ENCODE results near the gene RNU1-2.
"Not testable (repeated sequence)": the region's sequence is repeated elsewhere in the genome, so short reads cannot be mapped to it uniquely, and the experiment has no call there.

Gene RNU1-2

DNA sequence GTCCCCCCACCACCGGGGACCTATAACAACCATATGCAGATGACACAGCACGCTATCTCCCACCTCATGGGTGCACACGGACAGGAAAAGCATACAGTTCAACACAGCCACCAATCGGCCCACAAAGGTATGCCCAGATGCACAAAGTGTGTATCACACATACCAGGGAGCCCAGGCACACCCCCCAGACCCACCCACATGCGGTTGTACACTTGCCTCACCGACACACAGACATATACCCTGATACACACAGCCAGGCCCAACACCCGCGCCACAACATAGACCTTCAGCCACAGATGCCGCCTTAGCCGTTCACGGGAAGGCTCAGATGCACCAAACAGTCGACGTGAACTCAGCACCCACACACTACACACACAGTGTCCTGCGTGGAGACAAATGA is 31.5 kb downstream of the RNU1-2 start:
- DNase-seq (ENCODE audit: low read depth) = no peak

DNA sequence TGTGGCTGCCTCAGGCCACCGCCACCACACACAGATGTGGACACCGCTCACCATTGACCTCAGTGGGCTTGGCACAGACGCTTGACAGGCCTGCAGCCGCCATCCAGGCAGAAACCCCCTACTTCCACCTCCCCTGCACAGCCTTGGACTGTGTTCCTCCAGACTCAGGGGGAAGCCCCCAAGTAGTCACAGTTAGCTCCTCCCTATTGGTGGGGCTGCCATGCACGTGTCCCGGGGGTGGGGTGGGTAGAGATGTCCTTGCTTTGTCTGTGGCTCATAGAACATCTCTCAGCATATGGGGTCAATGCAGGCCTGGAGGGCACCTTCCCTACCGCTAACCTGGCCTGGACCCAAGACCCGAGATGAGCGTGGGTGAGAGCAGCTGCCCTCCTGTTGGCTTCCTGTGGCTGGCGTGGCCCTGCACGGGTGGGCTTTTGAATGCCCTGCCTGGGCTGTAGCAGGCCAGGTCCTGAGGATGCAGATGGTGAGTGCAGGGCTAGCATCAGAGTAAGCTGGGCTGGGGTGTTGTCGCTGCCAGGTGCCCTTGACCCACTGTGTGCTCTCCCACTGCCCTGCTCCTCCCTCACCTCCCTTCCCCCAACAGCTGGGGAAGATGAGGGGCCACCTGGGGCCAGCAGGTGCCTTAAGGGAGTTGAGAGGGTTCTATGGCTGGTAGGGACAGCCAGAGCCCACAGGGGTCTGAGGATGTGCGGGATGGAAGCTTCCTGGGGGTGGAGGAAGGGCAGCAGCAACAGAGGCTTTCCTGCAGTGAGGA is 32.1 kb downstream of the RNU1-2 start:
- DNase-seq (ENCODE audit: low read depth) = no peak

DNA sequence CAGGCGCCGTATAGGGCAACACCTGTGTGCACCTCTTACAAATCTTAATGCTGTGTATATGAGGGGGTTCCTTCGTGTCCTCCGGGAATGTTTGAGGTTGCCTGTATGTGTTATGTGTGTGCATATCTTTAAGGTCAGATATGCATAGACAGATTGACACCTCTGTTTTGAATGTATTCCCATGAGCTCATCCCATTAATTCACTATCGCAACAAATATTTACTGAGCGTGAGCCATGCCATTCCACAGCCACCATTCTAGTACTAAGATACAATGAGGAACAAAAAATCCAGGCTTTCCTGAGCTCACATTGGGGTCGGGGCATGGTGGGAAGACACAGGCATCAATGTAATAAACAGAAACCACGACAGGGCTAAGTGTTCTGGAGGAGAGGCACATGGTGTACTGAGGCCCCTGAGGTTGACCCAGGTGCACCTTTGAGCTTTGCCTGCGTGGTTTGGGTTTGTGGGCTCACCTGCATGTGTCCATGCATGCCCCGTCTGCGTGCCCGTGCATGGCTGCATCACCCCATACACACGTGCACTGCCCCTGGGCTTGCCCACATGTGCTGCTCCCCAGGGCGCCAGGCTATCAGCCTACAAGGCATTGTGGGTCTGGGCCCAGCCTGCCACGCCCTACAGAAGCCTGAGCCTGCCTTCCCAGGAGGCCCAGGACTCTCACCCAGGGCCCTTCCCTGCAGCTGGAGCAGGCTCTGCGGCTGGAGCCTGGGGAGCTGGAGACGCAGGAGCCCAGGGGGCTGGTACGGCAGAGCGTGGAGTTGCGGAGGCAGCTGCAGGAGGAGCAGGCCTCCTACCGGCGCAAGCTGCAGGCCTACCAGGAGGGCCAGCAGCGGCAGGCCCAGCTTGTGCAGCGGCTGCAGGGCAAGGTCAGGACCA is 33.6 kb downstream of the RNU1-2 start:
- DNase-seq (ENCODE audit: low read depth) = not testable (repeated sequence)

DNA sequence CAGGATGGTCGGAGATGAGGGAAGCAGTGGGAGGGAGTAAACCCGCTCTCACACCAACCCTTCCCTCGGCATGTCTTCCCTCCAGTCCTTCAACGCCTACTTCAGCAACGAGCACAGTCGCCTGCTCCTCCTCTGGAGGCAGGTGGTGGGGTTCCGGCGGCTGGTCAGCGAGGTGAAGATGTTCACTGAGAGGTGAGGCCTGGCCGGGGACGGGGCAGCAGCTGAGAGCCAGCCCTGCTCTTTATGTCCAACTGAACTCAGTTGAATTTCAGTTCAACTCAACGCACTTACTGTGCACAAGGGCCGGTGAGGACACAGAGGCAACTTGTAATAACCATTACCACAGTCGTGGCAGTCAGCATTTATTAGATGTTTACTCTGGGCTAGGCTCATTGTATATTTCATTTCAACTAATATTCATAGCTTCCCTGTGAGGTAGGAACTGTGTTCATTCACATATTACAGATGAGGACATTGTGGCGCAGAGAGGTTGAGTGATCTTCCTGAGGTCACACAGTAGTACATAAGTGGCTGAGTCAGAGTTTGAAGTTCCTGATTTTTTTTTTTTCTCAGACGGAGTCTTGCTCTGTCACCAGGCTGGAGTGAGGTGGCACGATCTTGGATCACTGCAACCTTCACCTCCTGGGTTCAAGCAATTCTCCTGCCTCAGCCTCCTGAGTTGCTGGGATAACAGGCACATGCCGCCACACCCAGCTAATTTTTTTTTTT is 35.6 kb downstream of the RNU1-2 start:
- DNase-seq (ENCODE audit: low read depth) = not testable (repeated sequence)

DNA sequence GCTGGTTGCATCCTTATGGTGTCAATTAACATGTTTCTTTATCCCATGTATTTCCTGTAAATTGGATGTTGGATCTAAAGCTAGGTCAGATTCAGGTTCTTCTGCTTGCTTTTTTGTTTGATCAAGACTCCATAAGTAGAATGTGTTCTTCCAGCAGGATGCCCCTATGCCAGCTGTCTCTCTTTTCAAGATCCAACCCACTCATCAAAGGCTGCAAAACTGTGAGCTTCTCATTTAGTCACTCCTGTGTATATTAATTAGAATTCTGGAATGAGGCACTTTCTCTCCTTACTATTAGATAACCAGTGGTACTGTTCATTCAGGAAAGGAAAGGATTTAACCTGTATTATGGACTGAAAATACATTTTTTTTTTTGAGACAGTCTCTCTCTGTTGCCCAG is 38.2 kb downstream of the RNU1-2 start:
- not testable (repeated sequence) for DNase-seq (ENCODE audit: low read depth)

DNA sequence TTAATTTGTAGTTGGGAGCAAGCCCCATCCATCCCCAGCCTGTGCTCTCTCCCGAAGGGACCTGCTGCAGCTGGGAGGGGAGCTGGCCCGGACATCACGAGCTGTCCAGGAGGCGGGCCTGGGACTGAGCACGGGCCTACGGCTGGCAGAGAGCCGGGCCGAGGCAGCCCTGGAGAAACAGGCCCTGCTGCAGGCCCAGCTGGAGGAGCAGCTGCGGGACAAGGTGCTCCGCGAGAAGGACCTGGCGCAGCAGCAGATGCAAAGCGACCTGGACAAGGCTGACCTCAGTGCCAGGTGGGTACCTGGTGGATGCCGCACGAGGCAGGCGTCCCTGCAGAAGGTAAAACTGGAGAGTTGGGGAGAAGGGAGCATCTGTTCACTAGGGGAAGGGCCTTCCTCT is 40.8 kb downstream of the RNU1-2 start:
- not testable (repeated sequence) for DNase-seq (ENCODE audit: low read depth)

DNA sequence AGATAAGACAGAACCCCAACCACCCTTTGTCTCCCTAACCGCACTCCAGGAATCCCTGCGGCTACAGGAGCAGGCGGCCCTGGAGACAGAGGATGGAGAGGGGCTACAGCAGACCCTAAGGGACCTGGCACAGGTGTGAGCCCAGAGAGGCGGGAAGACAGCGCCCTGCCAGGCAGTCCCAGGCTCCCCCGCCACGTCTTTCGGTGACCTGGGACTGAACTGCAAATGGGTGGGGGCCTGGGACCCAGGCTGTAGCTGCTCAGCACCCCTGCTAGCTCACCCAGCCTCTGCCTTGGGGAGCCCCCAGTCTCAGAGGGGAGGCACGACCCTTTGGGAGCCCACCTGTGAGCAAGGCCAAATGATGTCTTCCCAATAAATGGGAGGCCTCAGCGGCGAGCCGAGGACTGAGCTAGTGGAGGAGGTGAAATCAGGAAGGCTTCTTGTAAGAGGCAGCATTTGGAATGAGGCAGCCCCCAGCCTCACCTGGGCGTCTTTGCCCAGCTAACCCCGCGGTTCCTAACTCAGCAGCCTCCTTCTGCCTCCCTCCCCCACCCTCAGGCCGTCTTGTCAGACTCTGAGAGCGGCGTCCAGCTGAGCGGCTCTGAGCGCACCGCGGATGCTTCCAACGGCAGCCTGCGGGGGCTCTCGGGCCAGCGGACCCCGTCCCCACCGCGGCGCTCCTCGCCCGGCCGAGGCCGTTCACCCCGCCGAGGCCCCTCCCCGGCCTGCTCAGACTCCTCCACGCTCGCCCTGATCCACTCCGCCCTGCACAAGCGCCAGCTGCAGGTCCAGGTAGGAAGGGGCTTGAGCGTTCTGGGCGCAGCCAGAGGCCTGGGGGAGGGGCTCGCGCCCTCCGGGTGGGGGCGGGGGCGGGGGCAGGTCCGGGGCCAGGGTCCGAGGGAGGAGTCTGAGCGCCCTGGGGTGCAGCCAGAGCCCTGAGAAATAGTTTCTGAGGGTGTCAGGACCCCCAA is 42.9 kb downstream of the RNU1-2 start:
- no peak for DNase-seq (ENCODE audit: low read depth)

DNA sequence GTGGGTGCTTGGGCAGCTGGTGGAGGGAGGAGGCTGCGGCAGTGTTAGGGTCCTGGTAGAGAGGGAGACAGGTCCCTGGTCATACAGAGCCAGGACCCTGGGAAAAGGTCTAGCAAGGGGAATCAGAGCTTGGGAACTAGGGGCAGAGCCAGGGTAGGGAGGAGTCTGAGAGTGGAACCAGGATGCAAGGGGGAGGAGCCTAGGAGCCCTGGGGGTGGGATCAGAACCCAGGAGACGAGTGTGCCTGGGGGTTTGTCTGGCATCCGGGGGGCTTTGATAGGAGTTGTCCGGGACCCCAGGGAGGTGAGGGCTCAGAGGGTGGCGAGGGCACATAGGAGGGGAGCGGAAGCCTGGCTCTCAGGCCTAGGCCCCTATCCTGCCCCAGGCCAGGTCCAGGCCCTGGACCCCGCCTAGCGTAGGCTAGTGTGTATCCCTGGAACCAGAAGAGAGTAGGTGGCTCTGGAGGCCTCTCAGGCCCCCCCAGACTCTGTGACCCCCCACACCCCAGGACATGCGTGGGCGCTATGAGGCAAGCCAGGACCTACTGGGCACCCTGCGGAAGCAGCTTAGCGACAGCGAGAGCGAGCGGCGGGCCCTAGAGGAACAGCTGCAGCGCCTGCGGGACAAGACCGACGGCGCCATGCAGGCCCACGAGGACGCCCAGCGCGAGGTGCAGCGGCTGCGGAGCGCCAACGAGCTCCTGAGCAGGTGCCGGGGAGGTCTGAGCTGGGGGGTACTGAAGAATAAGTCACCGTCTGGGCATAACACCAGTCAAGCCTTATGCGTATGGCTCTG is 43.8 kb downstream of the RNU1-2 start:
- not testable (repeated sequence) for DNase-seq (ENCODE audit: low read depth)

DNA sequence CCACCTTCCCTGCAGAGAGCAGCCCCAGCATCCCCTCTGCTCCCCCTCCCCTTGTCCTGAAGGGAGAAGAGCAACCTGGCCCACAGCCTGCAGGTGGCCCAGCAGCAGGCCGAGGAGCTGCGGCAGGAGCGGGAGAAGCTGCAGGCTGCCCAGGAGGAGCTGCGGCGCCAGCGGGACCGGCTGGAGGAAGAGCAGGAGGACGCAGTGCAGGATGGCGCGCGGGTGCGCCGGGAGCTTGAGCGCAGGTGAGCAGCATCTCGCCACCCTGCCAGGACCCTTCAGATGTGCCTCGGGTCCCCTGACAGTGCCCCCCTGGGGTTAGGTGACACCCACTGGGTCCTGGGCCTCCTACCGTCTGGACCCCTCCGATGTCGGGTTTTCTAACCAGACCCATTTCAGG is 48.3 kb downstream of the RNU1-2 start:
- no peak for DNase-seq (ENCODE audit: low read depth)

DNA sequence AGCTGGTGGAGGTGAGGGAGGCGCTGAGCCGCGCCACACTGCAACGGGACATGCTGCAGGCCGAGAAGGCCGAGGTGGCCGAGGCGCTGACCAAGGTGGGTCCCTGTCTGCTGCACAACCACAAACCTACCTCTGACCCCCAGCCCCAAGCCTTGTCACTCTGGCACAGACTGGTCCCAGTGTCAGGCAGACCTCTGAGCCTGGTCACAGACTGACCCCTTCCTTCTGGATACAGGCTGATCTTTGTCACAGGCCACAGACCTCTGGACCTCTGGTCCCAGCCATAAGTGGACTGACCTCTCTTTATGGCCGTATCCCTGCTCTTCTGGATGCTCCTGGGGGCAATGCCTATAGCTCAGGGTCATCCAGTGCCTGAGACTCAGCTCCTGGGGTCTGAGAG is 49.7 kb downstream of the RNU1-2 start:
- not testable (repeated sequence) for DNase-seq (ENCODE audit: low read depth)

All from GM04503 (cell line).